ENCODE measurements around the gene RUVBL2.

RUVBL2 gene

DNA sequence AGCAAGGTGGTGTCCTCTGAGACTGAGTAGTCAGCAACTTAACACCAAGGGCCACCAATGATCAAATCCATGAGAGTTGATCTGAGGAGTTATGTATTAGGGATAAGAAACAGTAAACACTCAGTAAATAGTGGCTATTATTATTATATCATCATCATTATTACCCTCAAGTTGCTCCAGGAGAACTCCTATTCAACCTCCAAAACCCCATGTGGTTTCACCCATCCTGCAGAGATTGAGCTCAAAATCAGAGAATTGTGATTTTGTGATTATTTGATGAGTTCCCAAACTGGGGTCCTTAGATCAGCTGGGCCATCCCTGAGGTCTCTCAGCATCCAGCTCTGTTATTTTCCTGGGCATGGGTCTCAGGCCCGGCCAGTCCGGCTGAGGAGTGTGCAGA, 67.3 kb downstream of the RUVBL2 start:
- TF ChIP-seq TAF1 (IDR thresholded peaks at IDR 0.05; ENCODE audit: borderline replicate concordance, insufficient read depth, low read length), result no peak
- no peak for TF ChIP-seq POLR2AphosphoS5 (IDR thresholded peaks at IDR 0.05; ENCODE audit: low read depth, low read length)
- TF ChIP-seq SIN3A (IDR thresholded peaks at IDR 0.05; ENCODE audit: borderline replicate concordance, insufficient read depth, low read length), result no peak
- TF ChIP-seq, protein P1, sequence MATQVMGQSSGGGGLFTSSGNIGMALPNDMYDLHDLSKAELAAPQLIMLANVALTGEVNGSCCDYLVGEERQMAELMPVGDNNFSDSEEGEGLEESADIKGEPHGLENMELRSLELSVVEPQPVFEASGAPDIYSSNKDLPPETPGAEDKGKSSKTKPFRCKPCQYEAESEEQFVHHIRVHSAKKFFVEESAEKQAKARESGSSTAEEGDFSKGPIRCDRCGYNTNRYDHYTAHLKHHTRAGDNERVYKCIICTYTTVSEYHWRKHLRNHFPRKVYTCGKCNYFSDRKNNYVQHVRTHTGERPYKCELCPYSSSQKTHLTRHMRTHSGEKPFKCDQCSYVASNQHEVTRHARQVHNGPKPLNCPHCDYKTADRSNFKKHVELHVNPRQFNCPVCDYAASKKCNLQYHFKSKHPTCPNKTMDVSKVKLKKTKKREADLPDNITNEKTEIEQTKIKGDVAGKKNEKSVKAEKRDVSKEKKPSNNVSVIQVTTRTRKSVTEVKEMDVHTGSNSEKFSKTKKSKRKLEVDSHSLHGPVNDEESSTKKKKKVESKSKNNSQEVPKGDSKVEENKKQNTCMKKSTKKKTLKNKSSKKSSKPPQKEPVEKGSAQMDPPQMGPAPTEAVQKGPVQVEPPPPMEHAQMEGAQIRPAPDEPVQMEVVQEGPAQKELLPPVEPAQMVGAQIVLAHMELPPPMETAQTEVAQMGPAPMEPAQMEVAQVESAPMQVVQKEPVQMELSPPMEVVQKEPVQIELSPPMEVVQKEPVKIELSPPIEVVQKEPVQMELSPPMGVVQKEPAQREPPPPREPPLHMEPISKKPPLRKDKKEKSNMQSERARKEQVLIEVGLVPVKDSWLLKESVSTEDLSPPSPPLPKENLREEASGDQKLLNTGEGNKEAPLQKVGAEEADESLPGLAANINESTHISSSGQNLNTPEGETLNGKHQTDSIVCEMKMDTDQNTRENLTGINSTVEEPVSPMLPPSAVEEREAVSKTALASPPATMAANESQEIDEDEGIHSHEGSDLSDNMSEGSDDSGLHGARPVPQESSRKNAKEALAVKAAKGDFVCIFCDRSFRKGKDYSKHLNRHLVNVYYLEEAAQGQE (IDR thresholded peaks at IDR 0.05; ENCODE audit: insufficient read depth in 1 of 2, low read depth in 2 of 2, low read length in 2 of 2), result no peak
- TF ChIP-seq FOXP2 (optimal IDR thresholded peaks at IDR 0.05; ENCODE audit: borderline replicate concordance, extremely low read depth, extremely low read length, insufficient read depth), result no peak

DNA sequence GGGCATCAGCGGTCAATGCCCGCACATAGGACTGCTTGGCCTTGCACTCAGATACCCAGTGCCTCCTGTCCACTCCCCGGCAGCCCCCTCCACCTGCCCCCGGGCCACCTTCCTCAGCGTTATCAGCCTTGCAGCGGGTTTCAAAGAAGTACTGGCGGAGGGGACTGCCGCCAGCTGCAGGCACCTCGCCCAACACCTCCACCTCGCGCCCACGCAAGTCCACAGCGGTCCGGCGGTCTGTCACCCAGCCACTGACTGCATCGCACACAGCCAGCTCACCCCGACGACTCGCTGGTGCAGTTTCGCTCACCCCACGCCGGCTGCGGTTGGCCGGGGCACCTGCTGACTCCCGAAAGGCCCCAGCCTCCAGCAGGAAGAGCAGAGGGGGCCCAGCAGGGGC, 67.8 kb downstream of the RUVBL2 start:
- TF ChIP-seq FOXP2 (optimal IDR thresholded peaks at IDR 0.05; ENCODE audit: borderline replicate concordance, extremely low read depth, extremely low read length, insufficient read depth) (no peak), SIN3A (IDR thresholded peaks at IDR 0.05; ENCODE audit: borderline replicate concordance, insufficient read depth, low read length) (no peak)

DNA sequence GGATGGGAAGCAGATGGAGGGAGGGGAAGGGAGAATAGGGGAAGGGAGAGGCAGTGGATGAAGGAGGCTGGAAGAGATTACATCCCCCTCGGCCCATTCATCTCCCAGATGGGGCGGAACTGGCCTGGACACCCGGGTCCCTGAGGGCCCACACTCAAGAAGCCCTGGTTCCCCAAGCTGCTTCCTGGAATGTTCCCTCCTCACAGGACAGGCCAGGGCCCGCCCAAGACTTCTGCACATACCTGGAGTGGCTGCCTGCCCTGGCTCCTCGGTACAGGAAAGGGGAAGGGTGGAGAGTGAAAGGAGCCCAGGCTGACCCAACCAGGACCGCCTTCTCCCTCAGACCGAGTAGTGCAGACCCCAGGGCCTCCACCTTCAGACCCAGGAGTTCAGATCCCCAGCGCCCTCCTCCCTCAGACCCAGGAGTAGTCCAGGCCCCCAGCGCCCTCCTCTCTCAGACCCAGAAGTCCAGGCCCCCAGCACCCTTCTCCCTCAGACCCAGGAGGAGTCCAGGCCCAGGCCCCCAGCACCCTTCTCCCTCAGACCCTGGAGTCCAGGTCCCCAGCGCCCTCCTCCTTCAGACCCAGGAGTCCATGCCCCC, 70.4 kb downstream of the RUVBL2 start:
- TF ChIP-seq, protein P1 (IDR thresholded peaks at IDR 0.05; ENCODE audit: insufficient read depth in 1 of 2, low read depth in 2 of 2, low read length in 2 of 2), result no peak
- no peak for TF ChIP-seq POLR2AphosphoS5 (IDR thresholded peaks at IDR 0.05; ENCODE audit: low read depth, low read length)
- TF ChIP-seq SIN3A (IDR thresholded peaks at IDR 0.05; ENCODE audit: borderline replicate concordance, insufficient read depth, low read length), result no peak
- no peak for TF ChIP-seq TAF1 (IDR thresholded peaks at IDR 0.05; ENCODE audit: borderline replicate concordance, insufficient read depth, low read length)
- TF ChIP-seq FOXP2 (optimal IDR thresholded peaks at IDR 0.05; ENCODE audit: borderline replicate concordance, extremely low read depth, extremely low read length, insufficient read depth), result no peak

DNA sequence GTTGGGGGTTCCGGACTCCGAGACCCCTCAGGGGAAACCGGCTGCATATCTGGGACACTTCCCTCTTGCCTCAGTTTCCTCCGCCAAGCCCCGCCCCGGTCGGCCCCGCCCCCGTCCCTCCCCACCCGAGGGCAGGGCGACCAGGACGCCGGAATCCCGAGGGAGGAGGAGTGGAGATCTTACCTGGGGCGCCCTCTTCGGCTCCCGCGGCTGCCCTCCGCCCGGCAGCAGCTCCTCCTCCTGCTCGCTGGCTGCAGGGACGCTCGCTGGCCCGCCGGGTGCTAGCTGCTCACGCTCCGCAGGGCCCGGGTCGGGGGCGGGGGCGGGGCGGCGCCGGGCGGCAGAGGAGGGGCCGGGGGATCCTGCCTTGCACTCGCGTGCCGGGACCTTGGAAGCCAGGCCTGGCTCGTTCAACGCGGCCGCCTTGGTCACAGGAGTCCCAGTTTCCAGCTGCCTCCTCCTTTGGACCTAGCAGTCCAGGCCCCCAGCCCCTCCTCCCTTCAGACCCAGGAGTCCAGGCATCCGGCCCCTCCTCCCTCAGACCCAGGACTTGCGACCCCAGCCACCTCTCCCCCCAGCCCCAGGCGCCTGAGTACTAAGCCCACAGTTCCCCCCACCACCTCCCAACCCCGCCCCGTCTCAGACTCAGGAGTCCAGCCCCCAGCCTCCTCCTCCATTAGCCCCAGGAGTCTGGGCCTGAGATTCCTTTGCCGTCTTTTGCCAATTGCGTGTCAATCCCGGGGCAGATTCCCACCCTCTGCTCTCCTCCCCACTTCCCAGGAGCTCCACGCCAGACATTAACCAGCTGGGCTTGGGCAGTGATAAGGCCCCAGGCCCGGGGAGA, 71.3 kb downstream of the RUVBL2 start, which contains the start of gene NTF4:
Gene NTF4, minus strand, starts transcription at position 51 of the 844 bp plus-strand sequence. CDS start 2,821 bp downstream, outside the sequence.
- TF ChIP-seq TAF1 (IDR thresholded peaks at IDR 0.05; ENCODE audit: borderline replicate concordance, insufficient read depth, low read length), result no peak
- TF ChIP-seq SIN3A (IDR thresholded peaks at IDR 0.05; ENCODE audit: borderline replicate concordance, insufficient read depth, low read length), result no peak

All from PFSK-1 (cell line).